GM18873 (cell line): ENCODE results near the gene AZGP1.
"Not testable (repeated sequence)": the region's sequence is repeated elsewhere in the genome, so short reads cannot be mapped to it uniquely, and the experiment has no call there.

Experiments used
- ATAC-seq: cut with Tn5 transposase; IDR thresholded peaks from one replicate; pipeline ENCODE4 v1.9.1; 2021; ENCODE audit warnings: mild to moderate bottlenecking, moderate library complexity, moderate number of reproducible peaks; ENCODE audit not compliant: unreplicated experiment, low FRiP score

AZGP1 gene

GRCh38 chr7:99975782-99976521, at the start of gene AZGP1:
Gene AZGP1 (minus strand): TSS chr7:99976031. CDS start chr7:99976020, 11 bp downstream.
- ATAC-seq = no peak

GRCh38 chr7:100024020-100024619, 48.3 kb upstream of the AZGP1 start:
- no peak for ATAC-seq

- no peak for ATAC-seq
Observed at GRCh38 chr7:100023526-100023925, 47.7 kb upstream of the AZGP1 start.

- no peak for ATAC-seq
Observed at GRCh38 chr7:100022621-100023020, 46.8 kb upstream of the AZGP1 start.

GRCh38 chr7:100021297-100021696, 45.5 kb upstream of the AZGP1 start:
- no peak for ATAC-seq

- ATAC-seq = no peak
Observed at GRCh38 chr7:100019908-100020307, 44.1 kb upstream of the AZGP1 start.

GRCh38 chr7:100017875-100018274, 42.0 kb upstream of the AZGP1 start:
- no peak for ATAC-seq

GRCh38 chr7:100017300-100017699, 41.5 kb upstream of the AZGP1 start:
- ATAC-seq = no peak

GRCh38 chr7:100016215-100016901, 40.5 kb upstream of the AZGP1 start:
- ATAC-seq = no peak

GRCh38 chr7:100015232-100016214, 39.7 kb upstream of the AZGP1 start, which contains the start of gene ZKSCAN1:
Gene ZKSCAN1 (plus strand): TSS chr7:100015596. CDS start chr7:100023507, 7,911 bp downstream.
- peak; percentile 73 for ATAC-seq

GRCh38 chr7:100013328-100013676, 37.5 kb upstream of the AZGP1 start:
- ATAC-seq = no peak

- ATAC-seq = not testable (repeated sequence)
Observed at GRCh38 chr7:100012385-100013327, 36.8 kb upstream of the AZGP1 start.

GRCh38 chr7:100011516-100011915, 35.7 kb upstream of the AZGP1 start:
- ATAC-seq = no peak

- no peak for ATAC-seq
Observed at GRCh38 chr7:100010901-100011300, 35.1 kb upstream of the AZGP1 start.

GRCh38 chr7:100009952-100010351, 34.1 kb upstream of the AZGP1 start:
- not testable (repeated sequence) for ATAC-seq

GRCh38 chr7:100008525-100008924, 32.7 kb upstream of the AZGP1 start:
- ATAC-seq = no peak

GRCh38 chr7:100007887-100008286, 32.1 kb upstream of the AZGP1 start:
- no peak for ATAC-seq

- ATAC-seq = no peak
Observed at GRCh38 chr7:100003711-100004661, 28.2 kb upstream of the AZGP1 start.
